ENCODE data around the gene CCDC97.

DNA sequence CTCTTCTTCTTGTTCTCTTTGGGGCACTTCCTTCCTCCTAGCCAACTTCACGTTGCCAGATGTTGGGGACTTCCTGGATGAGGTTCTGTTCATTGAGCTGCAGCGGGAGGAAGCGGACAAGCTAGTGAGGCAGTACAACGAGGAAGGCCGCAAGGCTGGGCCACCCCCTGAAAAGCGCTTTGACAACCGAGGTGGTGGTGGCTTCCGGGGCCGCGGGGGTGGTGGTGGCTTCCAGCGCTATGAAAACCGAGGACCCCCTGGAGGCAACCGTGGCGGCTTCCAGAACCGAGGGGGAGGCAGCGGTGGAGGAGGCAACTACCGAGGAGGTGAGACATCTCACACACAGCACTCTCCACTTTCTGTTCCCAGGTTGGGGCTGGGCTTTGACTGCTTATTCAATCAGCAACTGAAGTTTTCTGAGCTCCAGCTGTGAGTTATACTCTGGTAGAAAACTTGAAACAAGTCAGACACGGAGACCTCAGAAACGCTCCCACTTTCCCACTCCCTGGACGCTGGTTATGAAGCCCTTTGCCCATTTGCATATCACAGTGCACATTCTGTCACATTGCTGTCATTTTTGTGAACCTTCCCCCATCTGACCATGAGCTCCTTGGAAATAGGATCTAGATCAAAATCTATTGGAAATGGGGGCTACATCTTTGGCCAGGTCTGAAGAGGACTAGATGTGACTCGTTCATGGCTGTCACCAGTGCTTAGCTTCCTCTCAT is 7.2 kb upstream of the CCDC97 start:
- no peak for TF ChIP-seq POLR2A (IDR thresholded peaks at IDR 0.05; ENCODE audit: low read length)
- no peak for TF ChIP-seq GATA1 (IDR thresholded peaks at IDR 0.05; ENCODE audit: low read depth, low read length)

Data from erythroblast (primary cell).